ENCODE results near the gene XPO4. TPM values are rescaled to one million over a fixed set of nuclear protein-coding genes. Genes with fewer than 3 reads are reported as not detected.

Gene XPO4
- total RNA-seq, 4 donors from 2014 or later, result 15.0 to 23.2 (median 17.6) TPM

GRCh38 chr13:20728579-20729311 is 173.8 kb downstream of the XPO4 start:
- Histone ChIP-seq H3K27me3 (no peaks in the 10 kb centered on the region), H3K36me3 (no peaks in the 10 kb centered on the region), H3K4me1 (no peaks in the 10 kb centered on the region), H3K9me3 (no peaks in the 10 kb centered on the region), H3K4me3 (no peak overlapping the region), H3K27ac (no peak overlapping the region)
- WGBS, result 53% methylated on average over 13 of the region's 14 CpGs
- no peak for DNase-seq (ENCODE audit: low spot score in 2 of 2)
- TF ChIP-seq POLR2A (IDR thresholded peaks at IDR 0.05) (no peak), CTCF (IDR thresholded peaks at IDR 0.05) (no peak), POLR2AphosphoS5 (IDR thresholded peaks at IDR 0.05) (no peak), EP300 (IDR thresholded peaks at IDR 0.05) (no peak)

DNA sequence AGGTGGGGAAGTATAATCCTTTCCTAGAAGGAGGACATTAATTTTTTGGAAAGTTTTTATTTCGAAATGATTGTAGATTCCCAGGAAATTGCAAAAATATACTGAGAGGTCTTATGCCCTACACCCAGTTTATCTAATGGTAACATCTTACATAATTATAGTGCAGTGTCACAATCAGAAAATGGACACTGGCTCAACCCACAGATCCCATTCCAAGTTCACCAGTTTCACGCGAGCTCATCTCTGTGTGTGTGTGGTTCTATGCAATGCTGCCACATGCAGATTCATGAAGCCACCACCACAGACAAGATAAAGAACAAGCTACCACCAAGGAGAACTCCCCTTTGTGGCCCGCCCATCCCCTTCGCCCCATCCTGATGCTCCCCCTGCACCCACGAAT is 174.7 kb downstream of the XPO4 start:
- WGBS, result 58% methylated on average over 6 of the region's 6 CpGs
- no peaks in the 10 kb centered on the region for H3K4me1 ChIP-seq
- TF ChIP-seq EP300 (IDR thresholded peaks at IDR 0.05) (no peak), CTCF (IDR thresholded peaks at IDR 0.05) (no peak), POLR2A (IDR thresholded peaks at IDR 0.05) (no peak)
- H3K36me3 ChIP-seq, result no peaks in the 10 kb centered on the region
- no peak overlapping the region for H3K4me3 ChIP-seq
- H3K9me3 ChIP-seq, result no peaks in the 10 kb centered on the region
- H3K27ac ChIP-seq, result no peak overlapping the region
- DNase-seq (ENCODE audit: low spot score in 2 of 2), result no peak
- H3K27me3 ChIP-seq, result no peaks in the 10 kb centered on the region

Other genes with a start within 250 kb of the XPO4 start
- 1 to 10 TPM in 1 of 4 donors, under 1 TPM in 3; 0.26 to 1.5 (median 0.50) TPM for gene IL17D, start 199.0 kb downstream of the XPO4 start, total RNA-seq
- 10 to 100 TPM in 1 of 4 donors, 1 to 10 TPM in 3; 2.0 to 24.7 (median 4.7) TPM for gene EEF1AKMT1, start 128.8 kb downstream of the XPO4 start, total RNA-seq
- gene LATS2, start 158.8 kb upstream of the XPO4 start, total RNA-seq, result 10 to 100 TPM; 11.5 to 21.6 (median 16.3) TPM
- gene SAP18, start 237.4 kb upstream of the XPO4 start, total RNA-seq, result 100 to 1,000 TPM in 1 of 4 donors, 10 to 100 TPM in 3; 41.1 to 111 (median 62.6) TPM

Data from suprapubic skin (tissue), 4 donors.